GM12891 (cell line): ENCODE data around the gene FBLN2.

Experiments
- POLR2A ChIP-seq: IDR thresholded peaks from 2 replicates; pipeline ENCODE4 v1.6.1; 2011; ENCODE audit warnings: low read depth, low read length, control low read depth
- POLR2AphosphoS5 ChIP-seq: IDR thresholded peaks from 2 replicates; pipeline ENCODE4 v1.6.1; 2011; ENCODE audit warnings: low read depth, low read length, control low read depth

DNA sequence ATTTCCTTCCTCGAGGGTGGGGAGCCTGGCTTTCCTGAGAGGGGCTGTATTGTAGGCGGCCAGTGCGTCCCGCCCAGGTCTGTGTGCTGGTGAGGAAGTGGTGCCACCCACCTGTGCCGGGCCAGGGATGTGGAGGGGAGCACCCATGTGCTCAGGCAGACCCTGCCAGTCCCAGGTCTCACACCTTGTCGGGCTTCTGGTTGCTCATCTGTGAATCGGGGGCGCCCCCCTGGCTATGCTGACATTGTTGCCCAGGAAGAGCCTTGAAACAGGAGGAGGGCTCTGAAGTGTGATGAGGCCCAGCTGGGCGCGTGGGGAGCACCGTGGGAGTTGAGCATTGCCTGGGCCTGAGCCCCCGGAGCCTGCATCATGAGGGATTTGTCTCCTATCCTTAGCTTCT is 4.8 kb downstream of the FBLN2 start:
- TF ChIP-seq POLR2AphosphoS5 (no peak), POLR2A (no peak)
